ENCODE results near the gene EIF4E1B.

DNA sequence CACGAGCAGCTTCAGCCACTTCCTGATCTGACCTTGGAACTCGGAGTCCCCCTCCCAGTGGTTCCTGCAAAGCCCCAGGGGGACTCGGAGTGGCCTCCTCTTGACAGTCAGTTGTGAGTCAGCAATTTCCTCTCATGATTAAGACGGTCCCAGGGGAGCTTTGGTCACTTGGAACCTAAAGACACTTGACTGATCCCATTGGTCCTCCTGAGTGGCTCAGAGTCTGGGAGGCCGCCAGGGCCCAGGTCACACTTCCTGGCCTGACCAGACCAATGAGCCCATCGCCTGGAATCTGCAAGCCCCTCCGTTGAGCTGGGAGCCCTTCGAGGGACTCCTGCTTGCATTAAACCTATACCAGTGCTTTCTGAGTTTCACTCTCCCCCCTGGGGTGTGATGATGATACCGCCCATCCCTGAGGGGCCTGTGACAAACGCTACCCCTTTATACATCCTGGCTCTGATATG lies 45.9 kb downstream of the EIF4E1B start:
- TF ChIP-seq POLR2A (IDR thresholded peaks at IDR 0.05; ENCODE audit: low read depth, low read length) = no peak
- TF ChIP-seq SPI1 (IDR thresholded peaks at IDR 0.05; ENCODE audit: low read depth, low read length) = 0 out of 2 replicates have a peak, but pooled peaks have one; percentile 3
- no peak for TF ChIP-seq TAF1 (IDR thresholded peaks at IDR 0.05; ENCODE audit: low read depth, low read length)
- no peak for TF ChIP-seq POLR2AphosphoS5 (IDR thresholded peaks at IDR 0.05; ENCODE audit: low read depth, low read length)
- TF ChIP-seq POU2F2 (IDR thresholded peaks at IDR 0.05; ENCODE audit: low read depth, low read length) = no peak
